ENCODE measurements around the gene AR. TPM values are rescaled to one million over a fixed set of nuclear protein-coding genes. Genes with fewer than 3 reads are reported as not detected.

AR gene
- 3.5 and 5.0 TPM in 2 replicates for total RNA-seq

- no peak for DNase-seq (ENCODE audit: extremely low read depth, low read depth, low spot score)
Observed at GRCh38 chrX:67543818-67544217, at the start of gene AR. Gene AR, plus strand, starts transcription at chrX:67544021. Its CDS starts 1,126 bp downstream, at chrX:67545147.

DNA sequence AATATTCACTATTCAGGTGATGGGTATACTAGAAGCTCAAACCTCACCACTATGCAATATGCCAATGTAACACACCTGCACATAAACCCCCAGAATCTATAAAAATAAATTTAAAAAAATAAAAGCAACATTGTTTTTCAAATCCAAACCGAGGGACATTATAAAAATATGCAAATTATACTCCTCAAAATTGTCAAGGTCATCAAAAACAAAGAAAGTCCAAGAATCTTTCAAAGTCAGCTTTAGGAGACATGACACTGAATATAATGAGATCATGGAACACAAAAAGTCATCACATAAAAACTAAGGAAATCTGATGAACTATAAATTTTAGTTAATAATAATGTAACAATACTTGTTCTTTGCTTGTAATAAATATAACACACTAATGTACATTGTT, 43.2 kb upstream of the AR start:
- DNase-seq (ENCODE audit: extremely low read depth, low read depth, low spot score) = no peak

GRCh38 chrX:67503004-67503403, 40.8 kb upstream of the AR start:
- DNase-seq (ENCODE audit: extremely low read depth, low read depth, low spot score) = no peak

GRCh38 chrX:67503453-67503852, 40.4 kb upstream of the AR start:
- no peak for DNase-seq (ENCODE audit: extremely low read depth, low read depth, low spot score)

GRCh38 chrX:67520671-67521070, 23.1 kb upstream of the AR start:
- no peak for DNase-seq (ENCODE audit: extremely low read depth, low read depth, low spot score)

GRCh38 chrX:67523002-67523681, 20.7 kb upstream of the AR start:
- no peak for DNase-seq (ENCODE audit: extremely low read depth, low read depth, low spot score)

DNA sequence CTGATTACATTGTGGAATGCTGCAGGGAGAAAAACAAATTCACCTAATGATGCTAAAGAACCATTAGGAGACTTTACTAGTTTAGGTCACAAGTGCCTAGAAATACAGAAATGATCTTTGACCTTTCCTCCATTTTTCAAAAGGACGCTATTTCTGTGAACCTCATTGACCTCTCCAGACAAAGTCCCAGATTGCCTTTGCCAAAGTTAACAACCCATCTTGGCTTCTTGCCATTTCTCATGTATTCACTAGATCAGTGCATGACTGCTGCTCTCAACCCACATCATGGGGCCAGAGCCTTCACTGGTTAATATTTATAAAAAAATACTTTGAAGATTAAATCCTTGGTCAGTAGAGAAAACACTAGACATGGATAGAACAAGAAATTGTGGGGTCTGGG, 19.9 kb upstream of the AR start:
- DNase-seq (ENCODE audit: extremely low read depth, low read depth, low spot score) = no peak

- DNase-seq (ENCODE audit: extremely low read depth, low read depth, low spot score) = no peak
Observed at GRCh38 chrX:67524428-67524827, 19.4 kb upstream of the AR start.

GRCh38 chrX:67524950-67525691, 18.7 kb upstream of the AR start:
- no peak for DNase-seq (ENCODE audit: extremely low read depth, low read depth, low spot score)

GRCh38 chrX:67536564-67536963, 7.3 kb upstream of the AR start:
- DNase-seq (ENCODE audit: extremely low read depth, low read depth, low spot score) = no peak

DNA sequence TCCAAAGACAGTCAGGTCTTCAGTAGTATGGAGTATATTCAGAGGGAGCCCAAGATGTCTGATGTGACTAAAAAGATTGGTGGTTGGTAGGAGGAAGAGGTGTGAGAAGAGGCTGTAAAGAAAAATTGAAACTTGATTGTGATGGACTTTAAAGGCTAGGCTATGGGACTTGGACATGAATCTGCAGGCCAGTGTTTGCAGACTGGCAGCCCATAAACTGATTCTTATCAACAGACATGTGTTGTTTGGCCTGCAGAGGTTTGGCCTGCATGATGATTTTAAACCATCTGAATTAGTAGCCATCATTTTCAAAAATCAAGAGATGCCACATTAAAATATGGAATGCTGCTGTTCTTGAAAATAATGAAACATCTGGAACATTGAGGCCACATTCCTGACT, 5.4 kb upstream of the AR start:
- no peak for DNase-seq (ENCODE audit: extremely low read depth, low read depth, low spot score)

GRCh38 chrX:67544281-67545035, 637 bp downstream of the AR start:
- no peak for DNase-seq (ENCODE audit: extremely low read depth, low read depth, low spot score)

GRCh38 chrX:67545036-67545821, 1.4 kb downstream of the AR start:
- DNase-seq (ENCODE audit: extremely low read depth, low read depth, low spot score) = no peak

DNA sequence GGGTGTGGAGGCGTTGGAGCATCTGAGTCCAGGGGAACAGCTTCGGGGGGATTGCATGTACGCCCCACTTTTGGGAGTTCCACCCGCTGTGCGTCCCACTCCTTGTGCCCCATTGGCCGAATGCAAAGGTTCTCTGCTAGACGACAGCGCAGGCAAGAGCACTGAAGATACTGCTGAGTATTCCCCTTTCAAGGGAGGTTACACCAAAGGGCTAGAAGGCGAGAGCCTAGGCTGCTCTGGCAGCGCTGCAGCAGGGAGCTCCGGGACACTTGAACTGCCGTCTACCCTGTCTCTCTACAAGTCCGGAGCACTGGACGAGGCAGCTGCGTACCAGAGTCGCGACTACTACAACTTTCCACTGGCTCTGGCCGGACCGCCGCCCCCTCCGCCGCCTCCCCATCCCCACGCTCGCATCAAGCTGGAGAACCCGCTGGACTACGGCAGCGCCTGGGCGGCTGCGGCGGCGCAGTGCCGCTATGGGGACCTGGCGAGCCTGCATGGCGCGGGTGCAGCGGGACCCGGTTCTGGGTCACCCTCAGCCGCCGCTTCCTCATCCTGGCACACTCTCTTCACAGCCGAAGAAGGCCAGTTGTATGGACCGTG, 2.2 kb downstream of the AR start:
- DNase-seq (ENCODE audit: extremely low read depth, low read depth, low spot score) = no peak

GRCh38 chrX:67546496-67547423, 2.9 kb downstream of the AR start:
- DNase-seq (ENCODE audit: extremely low read depth, low read depth, low spot score) = no peak

GRCh38 chrX:67555578-67556203, 11.9 kb downstream of the AR start:
- DNase-seq (ENCODE audit: extremely low read depth, low read depth, low spot score) = no peak

- DNase-seq (ENCODE audit: extremely low read depth, low read depth, low spot score) = no peak
Observed at GRCh38 chrX:67558267-67558666, 14.4 kb downstream of the AR start.

- DNase-seq (ENCODE audit: extremely low read depth, low read depth, low spot score) = no peak
Observed at GRCh38 chrX:67563469-67564448, 19.9 kb downstream of the AR start.

Measured in glomerular endothelial cell (primary cell).